IMR-90 (cell line): Measurements from ENCODE around the gene RAI1. TPM values are rescaled to one million over a fixed set of nuclear protein-coding genes. Genes with fewer than 3 reads are reported as not detected.
"Not testable (repeated sequence)": the region's sequence is repeated elsewhere in the genome, so short reads cannot be mapped to it uniquely, and the experiment has no call there.

Source experiments
- ATAC-seq: fragments of 200-7000 bp; cut with Tn5 transposase; 2 replicates; pipeline ENCODE4 v1.9.1; 2020; ENCODE audit warnings: low read depth, mild to moderate bottlenecking, moderate library complexity
- BruUV-seq: library from RNA; stranded (reverse); fragments of 400-500 nt; replicated peaks from 2 replicates; lab custom pipeline; 2021; lab: Mats Ljungman, UMichigan
- CTCF ChIA-PET: fragments of 300-600 bp; formaldehyde crosslinking; extraction: SDS; loops from one replicate; lab custom pipeline; 2021; ENCODE audit warnings: antibody characterized with exemption; lab: Yijun Ruan, JAX
- POLR2A ChIA-PET: fragments of 300-600 bp; sonication (Branson Sonifier 250); formaldehyde crosslinking; loops from one replicate; lab custom pipeline; 2022; ENCODE audit warnings: antibody characterized with exemption; ENCODE audit not compliant: unreplicated experiment; lab: Charles Lee
- DNase-seq: peaks from one replicate; pipeline ENCODE4 v3.0.0; 2013
- H2AFZ ChIP-seq: replicated peaks from 2 replicates; pipeline ENCODE3; 2013; ENCODE audit warnings: low read length, mild to moderate bottlenecking; ENCODE audit not compliant: poor library complexity
- H2AK5ac ChIP-seq: 2 replicates; pipeline ENCODE4 v1.6.1; 2013; ENCODE audit warnings: low read depth, low read length, inconsistent platforms
- H2AK9ac ChIP-seq: replicated peaks from 2 replicates; pipeline ENCODE3; 2013; ENCODE audit warnings: mild to moderate bottlenecking, low read depth, low read length, moderate library complexity; ENCODE audit not compliant: poor library complexity
- H2BK120ac ChIP-seq: 2 replicates; pipeline ENCODE4 v1.6.1; 2013; ENCODE audit warnings: low read depth, low read length, inconsistent platforms
- H2BK15ac ChIP-seq: 3 replicates; pipeline ENCODE4 v1.6.1; 2013; ENCODE audit warnings: low read depth, low read length, inconsistent platforms
- H2BK20ac ChIP-seq: 2 replicates; pipeline ENCODE4 v1.6.1; 2013; ENCODE audit warnings: low read depth, mild to moderate bottlenecking, inconsistent platforms, low read length, moderate library complexity
- H2BK5ac ChIP-seq: 2 replicates; pipeline ENCODE4 v1.6.1; 2013; ENCODE audit warnings: mild to moderate bottlenecking, low read depth, low read length, inconsistent platforms; ENCODE audit not compliant: poor library complexity, severe bottlenecking
- H3K14ac ChIP-seq: replicated peaks from 2 replicates; pipeline ENCODE4 v1.6.1; 2013; ENCODE audit warnings: low read depth, low read length, inconsistent platforms
- H3K18ac ChIP-seq: 2 replicates; pipeline ENCODE4 v1.6.1; 2013; ENCODE audit warnings: low read depth, low read length, control low read depth
- H3K23ac ChIP-seq: 2 replicates; pipeline ENCODE4 v1.6.1; 2013; ENCODE audit warnings: low read depth, low read length, inconsistent platforms
- H3K27ac ChIP-seq: 2 replicates; pipeline ENCODE4 v1.5.1; 2013; ENCODE audit warnings: mild to moderate bottlenecking, control low read depth, low read length; ENCODE audit not compliant: insufficient read depth
- H3K27me3 ChIP-seq: 2 replicates; pipeline ENCODE4 v1.6.1; 2013; ENCODE audit warnings: low read length; ENCODE audit not compliant: control insufficient read depth, insufficient read depth
- H3K36me3 ChIP-seq: 2 replicates; pipeline ENCODE4 v1.6.1; 2013; ENCODE audit warnings: low read length, mixed read lengths; ENCODE audit not compliant: control insufficient read depth, insufficient read depth
- H3K4ac ChIP-seq: 2 replicates; pipeline ENCODE4 v1.6.1; 2013; ENCODE audit warnings: low read depth, low read length, inconsistent platforms
- H3K4me1 ChIP-seq: 2 replicates; pipeline ENCODE4 v1.6.1; 2013; ENCODE audit warnings: low read length, mixed read lengths; ENCODE audit not compliant: control insufficient read depth, insufficient read depth
- H3K4me2 ChIP-seq: 2 replicates; pipeline ENCODE4 v1.6.1; 2013; ENCODE audit warnings: low read depth, mild to moderate bottlenecking, control low read depth, low read length, moderate library complexity
- H3K4me3 ChIP-seq: 2 replicates; pipeline ENCODE4 v1.5.1; 2013; ENCODE audit warnings: low read depth, mild to moderate bottlenecking, control low read depth, low read length, moderate library complexity; ENCODE audit not compliant: insufficient read depth
- H3K56ac ChIP-seq: 2 replicates; pipeline ENCODE4 v1.6.1; 2013; ENCODE audit warnings: low read length, inconsistent platforms; ENCODE audit not compliant: insufficient read depth; ENCODE audit errors: extremely low read depth
- H3K79me1 ChIP-seq, 2 experiments: 2 replicates each; pipeline ENCODE4 v1.6.1; 2013; ENCODE audit warnings: low read length in 2 of 2, inconsistent platforms in 1 of 2, low read depth in 1 of 2
- H3K9ac ChIP-seq: 2 replicates; pipeline ENCODE4 v1.6.1; 2013; ENCODE audit warnings: low read depth, low read length, control low read depth
- H3K9me1 ChIP-seq: 2 replicates; pipeline ENCODE4 v1.6.1; 2013; ENCODE audit warnings: low read length, inconsistent platforms; ENCODE audit not compliant: insufficient read depth
- H3K9me3 ChIP-seq: 2 replicates; pipeline ENCODE4 v1.6.1; 2013; ENCODE audit warnings: low read length; ENCODE audit not compliant: control insufficient read depth, insufficient read depth
- H4K20me1 ChIP-seq: 2 replicates; pipeline ENCODE4 v1.6.1; 2013; ENCODE audit warnings: low read length, inconsistent platforms; ENCODE audit not compliant: insufficient read depth
- H4K5ac ChIP-seq: 2 replicates; pipeline ENCODE4 v1.6.1; 2013; ENCODE audit warnings: mild to moderate bottlenecking, low read depth, low read length, control low read depth
- H4K8ac ChIP-seq, 2 experiments: 2 replicates each; pipeline ENCODE4 v1.6.1; 2013; ENCODE audit warnings: low read depth in 2 of 2, low read length in 2 of 2, control low read depth in 1 of 2, inconsistent platforms in 1 of 2
- H4K91ac ChIP-seq: 2 replicates; pipeline ENCODE4 v1.6.1; 2013; ENCODE audit warnings: low read depth, low read length, inconsistent platforms; ENCODE audit not compliant: insufficient read depth
- WGBS, 2 experiments: methylation state at CpG; one replicate each; pipeline versions ENCODE4 v1.1.5 to v1.1.7; 2013; ENCODE audit warnings: missing lambda C conversion rate in 2 of 2; ENCODE audit not compliant: insufficient read length in 1 of 2; ENCODE audit errors: extremely low coverage in 2 of 2; 5-methylcytosine and 5-hydroxymethylcytosine counted together
- dilution Hi-C: fragments of 300-500 bp; cut with HindIII; formaldehyde crosslinking; loops from one replicate; pipeline ENCODE4 v1.14.3; 2018; ENCODE audit warnings: low sequenced_read_pairs; ENCODE audit not compliant: unreplicated experiment
- in situ Hi-C: fragments of 300-500 bp; cut with MboI; formaldehyde crosslinking; loops from 3 replicates; pipeline ENCODE4 v1.14.3; 2019; ENCODE audit warnings: low sequenced_read_pairs, inconsistent platforms, mixed read lengths
- intact Hi-C: fragments of 100-400 bp; cut with micrococcal nuclease; formaldehyde crosslinking; loops from 2 replicates; pipeline ENCODE4 v1.10.0; 2022
- polyA plus RNA-seq, 3 experiments: library from polyadenylated mRNA; depleted of rRNA; stranded (reverse); fragments of >200 nt; gene quantifications; 2 replicates each; pipeline ENCODE4 v1.2.3, GENCODE V29; 2012; ENCODE audit warnings: low replicate concordance in 1 of 3
- total RNA-seq: library from RNA; depleted of rRNA; stranded (reverse); fragments of >200 nt; gene quantifications from 2 replicates; pipeline ENCODE4 v1.2.3, GENCODE V29; 2012

RAI1 gene
- total and polyA plus RNA-seq, 2 of the 4 experiments (the other 2 are of a cell fraction), result 1.8 to 10.5 TPM

- H3K56ac ChIP-seq, H3K9me1 ChIP-seq, H3K4me1 ChIP-seq, H2BK120ac ChIP-seq, H3K27ac ChIP-seq, H2BK20ac ChIP-seq, H2AK9ac ChIP-seq, dilution Hi-C loops, H3K9me3 ChIP-seq, H2AK5ac ChIP-seq, H2AFZ ChIP-seq, H4K8ac ChIP-seq, CTCF ChIA-PET, intact Hi-C loops, H3K27me3 ChIP-seq, H4K5ac ChIP-seq, H3K9ac ChIP-seq, H3K4ac ChIP-seq, H3K18ac ChIP-seq, H3K4me3 ChIP-seq, H3K4me2 ChIP-seq, H4K91ac ChIP-seq, H2BK15ac ChIP-seq, H3K36me3 ChIP-seq, DNase-seq, H3K14ac ChIP-seq, H3K79me1 ChIP-seq, POLR2A ChIA-PET, H2BK5ac ChIP-seq, BruUV-seq, ATAC-seq: not testable (repeated sequence)
- WGBS, 2 experiments, result 83% methylated on average over 1 of the region's 5 CpGs; no CpG with 5 or more reads in 1 of the 2 experiments
- Histone ChIP-seq H4K20me1 (peaks cover 14% of the 10 kb centered on the region; the same call in 1 of the 2 replicates), H3K23ac (0 out of 2 replicates have a peak overlapping the region, but pooled peaks have one; percentile 33)
- in situ Hi-C loops, result loop anchor here (5.0 kb wide), 1 partner anchor 179 kb away; no protein-coding TSS in a partner anchor
Observed at GRCh38 chr17:17678063-17678699, 3.1 kb upstream of the RAI1 start.
